Stomach (tissue), 4 donors: ENCODE measurements around the gene HSPA12B.

ENCODE experiments used
- CTCF ChIP-seq, 7 experiments: fragments of 450-650 bp in 4 of 7; fragments of 200-600 bp in 3 of 7; sonication (generic) in 3 of 7; IDR thresholded peaks; one replicate each; pipeline ENCODE4 v1.5.1; 2016 to 2019; ENCODE audit warnings: antibody characterized with exemption in 7 of 7, control low read depth in 2 of 7, mild to moderate bottlenecking in 1 of 7
- POLR2A ChIP-seq, 4 donors: fragments of 450-650 bp; IDR thresholded peaks; one replicate each; pipeline ENCODE4 v1.6.1; 2016; ENCODE audit warnings: antibody characterized with exemption in 4 of 4, control low read depth in 2 of 4, mild to moderate bottlenecking in 1 of 4, moderate library complexity in 1 of 4

- TF ChIP-seq CTCF (IDR thresholded peaks at IDR 0.05) (no peak), POLR2A (IDR thresholded peaks at IDR 0.05) (no peak)
Measured at GRCh38 chr20:3730803-3731672, 1.4 kb upstream of the HSPA12B start.
